NCI-H1048 (cell line): ENCODE results near the gene EIF4G3.
"Not testable (repeated sequence)": the region's sequence is repeated elsewhere in the genome, so short reads cannot be mapped to it uniquely, and the experiment has no call there.

ENCODE experiments used
- DNase-seq: peaks from one replicate; lab custom pipeline; 2025; lab: John Stamatoyannopoulos, UW

The EIF4G3 gene

GRCh38 chr1:21176586-21177555 is at the start of gene EIF4G3:
Gene EIF4G3, minus strand, starts transcription at chr1:21176897. Its CDS starts 174,155 bp downstream, at chr1:21002742.
- peak; percentile 91 for DNase-seq

GRCh38 chr1:21225065-21225464 is 48.4 kb upstream of the EIF4G3 start:
- no peak for DNase-seq

GRCh38 chr1:21220815-21221214 is 44.1 kb upstream of the EIF4G3 start:
- DNase-seq: no peak

GRCh38 chr1:21219674-21220073 is 43.0 kb upstream of the EIF4G3 start:
- no peak for DNase-seq

GRCh38 chr1:21217812-21218596 is 41.3 kb upstream of the EIF4G3 start:
- no peak for DNase-seq

GRCh38 chr1:21216835-21217811 is 40.4 kb upstream of the EIF4G3 start:
- no peak for DNase-seq

GRCh38 chr1:21212126-21212525 is 35.4 kb upstream of the EIF4G3 start:
- DNase-seq: no peak

GRCh38 chr1:21208137-21208700 is 31.5 kb upstream of the EIF4G3 start:
- DNase-seq: not testable (repeated sequence)

- no peak for DNase-seq
These were observed 29.4 kb upstream of the EIF4G3 start for GRCh38 chr1:21206117-21206516.

GRCh38 chr1:21205416-21205815 is 28.7 kb upstream of the EIF4G3 start:
- no peak for DNase-seq

- no peak for DNase-seq
These were observed 25.0 kb upstream of the EIF4G3 start for GRCh38 chr1:21201650-21202049.

GRCh38 chr1:21201238-21201637 is 24.5 kb upstream of the EIF4G3 start:
- DNase-seq: not testable (repeated sequence)

GRCh38 chr1:21200767-21201166 is 24.1 kb upstream of the EIF4G3 start:
- no peak for DNase-seq

- no peak for DNase-seq
These were observed 22.2 kb upstream of the EIF4G3 start for GRCh38 chr1:21198929-21199328.

GRCh38 chr1:21192871-21193270 is 16.2 kb upstream of the EIF4G3 start:
- no peak for DNase-seq

GRCh38 chr1:21192284-21192683 is 15.6 kb upstream of the EIF4G3 start:
- DNase-seq: no peak

GRCh38 chr1:21190771-21191170 is 14.1 kb upstream of the EIF4G3 start:
- not testable (repeated sequence) for DNase-seq

GRCh38 chr1:21189906-21190500 is 13.3 kb upstream of the EIF4G3 start:
- DNase-seq: no peak

- DNase-seq: no peak
These were observed 12.7 kb upstream of the EIF4G3 start for GRCh38 chr1:21189421-21189820.

GRCh38 chr1:21188235-21188634 is 11.5 kb upstream of the EIF4G3 start:
- no peak for DNase-seq

- no peak for DNase-seq
These were observed 8.6 kb upstream of the EIF4G3 start for GRCh38 chr1:21185221-21185731.
